ENCODE results near the gene ITGB2. TPM values are rescaled to one million over a fixed set of nuclear protein-coding genes. Genes with fewer than 3 reads are reported as not detected.

ITGB2 gene
- total RNA-seq, 2 experiments from 2014 or later = 439 to 500 TPM

- peaks cover 3% of the 10 kb centered on the region for H3K27me3 Mint-ChIP-seq
- DNase-seq = no peak
- ChIA-PET CTCF (no interaction called here), POLR2A (no interaction called here)
- H3K9me3 Mint-ChIP-seq = no peaks in the 10 kb centered on the region
- no peak overlapping the region for H3K27ac Mint-ChIP-seq
- H3K36me3 Mint-ChIP-seq (ENCODE audit: low read depth) = no peaks in the 10 kb centered on the region
- no peaks in the 10 kb centered on the region for H3K4me1 Mint-ChIP-seq
- no peak overlapping the region for H3K4me3 Mint-ChIP-seq
Observed at GRCh38 chr21:44838951-44839350, 81.7 kb downstream of the ITGB2 start.

- H3K9me3 Mint-ChIP-seq = no peaks in the 10 kb centered on the region
- no peak overlapping the region for H3K4me3 Mint-ChIP-seq
- no peak overlapping the region for H3K27ac Mint-ChIP-seq
- H3K4me1 Mint-ChIP-seq = no peaks in the 10 kb centered on the region
- CTCF ChIA-PET = no interaction called here
- DNase-seq = no peak
- POLR2A ChIA-PET = no interaction called here
- peaks cover 3% of the 10 kb centered on the region for H3K27me3 Mint-ChIP-seq
- H3K36me3 Mint-ChIP-seq (ENCODE audit: low read depth) = no peaks in the 10 kb centered on the region
Observed at GRCh38 chr21:44838039-44838895, 82.4 kb downstream of the ITGB2 start.

GRCh38 chr21:44837537-44837936 is 83.2 kb downstream of the ITGB2 start:
- CTCF ChIA-PET = no interaction called here
- no peaks in the 10 kb centered on the region for H3K9me3 Mint-ChIP-seq
- H3K36me3 Mint-ChIP-seq (ENCODE audit: low read depth) = no peaks in the 10 kb centered on the region
- no peak for DNase-seq
- H3K4me3 Mint-ChIP-seq = no peak overlapping the region
- no peaks in the 10 kb centered on the region for H3K4me1 Mint-ChIP-seq
- no peak overlapping the region for H3K27ac Mint-ChIP-seq
- POLR2A ChIA-PET = no interaction called here
- H3K27me3 Mint-ChIP-seq = peaks cover 3% of the 10 kb centered on the region

GRCh38 chr21:44836666-44837471 is 83.8 kb downstream of the ITGB2 start:
- no peak for DNase-seq
- ChIA-PET POLR2A (no interaction called here), CTCF (no interaction called here)
- Mint-ChIP-seq H3K36me3 (ENCODE audit: low read depth) (no peaks in the 10 kb centered on the region), H3K9me3 (no peaks in the 10 kb centered on the region), H3K27me3 (peaks cover under 1% of the 10 kb centered on the region), H3K27ac (no peak overlapping the region), H3K4me1 (no peaks in the 10 kb centered on the region), H3K4me3 (no peak overlapping the region)

GRCh38 chr21:44836349-44836665 is 84.4 kb downstream of the ITGB2 start:
- H3K4me3 Mint-ChIP-seq = no peak overlapping the region
- DNase-seq = no peak
- ChIA-PET POLR2A (no interaction called here), CTCF (no interaction called here)
- H3K27ac Mint-ChIP-seq = no peak overlapping the region
- peaks cover 1% of the 10 kb centered on the region for H3K4me1 Mint-ChIP-seq
- no peaks in the 10 kb centered on the region for H3K36me3 Mint-ChIP-seq (ENCODE audit: low read depth)
- H3K9me3 Mint-ChIP-seq = no peaks in the 10 kb centered on the region
- no peaks in the 10 kb centered on the region for H3K27me3 Mint-ChIP-seq

Other genes with a start within 250 kb of the ITGB2 start
- gene KRTAP12-1, start 238.7 kb downstream of the ITGB2 start, total RNA-seq = not detected
- not detected for gene KRTAP10-12, start 223.7 kb downstream of the ITGB2 start, total RNA-seq
- not detected for gene TSPEAR, start 209.3 kb downstream of the ITGB2 start, total RNA-seq
- gene UBE2G2, start 119.1 kb downstream of the ITGB2 start, total RNA-seq = 100 to 1,000 TPM in 1 of 2 experiments, 10 to 100 TPM in 1; 95.8 to 103 TPM
- gene SUMO3, start 102.8 kb downstream of the ITGB2 start, total RNA-seq = 10 to 100 TPM; 91.1 to 97.9 TPM
- gene PTTG1IP, start 47.2 kb downstream of the ITGB2 start, total RNA-seq = 10 to 100 TPM; 70.2 to 79.9 TPM
- 10 to 100 TPM; 32.7 to 39.8 TPM for gene SLX9, start 19.1 kb upstream of the ITGB2 start, total RNA-seq
- 10 to 100 TPM; 43.3 to 45.4 TPM for gene ADARB1, start 153.7 kb upstream of the ITGB2 start, total RNA-seq